ENCODE results near the gene C2orf69.

Gene C2orf69

DNA sequence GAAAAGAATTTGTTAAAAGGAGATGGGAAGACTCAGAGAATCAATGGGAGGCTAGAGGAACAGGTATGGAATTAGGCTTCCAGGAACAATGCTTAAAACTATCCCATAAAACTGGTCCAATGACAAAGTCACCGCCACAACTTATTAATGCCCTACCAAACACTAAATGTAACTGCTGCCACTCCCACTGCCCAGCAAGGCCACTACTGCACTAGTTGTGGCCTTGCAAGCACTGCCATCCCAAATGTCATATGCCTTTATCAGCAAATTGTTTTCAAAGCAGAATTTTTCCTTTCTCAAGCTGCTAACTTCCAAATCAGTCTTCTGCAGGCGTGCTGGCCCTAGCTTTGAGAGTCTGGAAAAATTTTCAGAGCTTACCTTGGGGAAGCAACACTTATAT lies 14.5 kb upstream of the C2orf69 start:
- H3K4me3 ChIP-seq (ENCODE audit: control insufficient read depth, low read depth, low read length) = no peak overlapping the region
- TF ChIP-seq, protein P1, sequence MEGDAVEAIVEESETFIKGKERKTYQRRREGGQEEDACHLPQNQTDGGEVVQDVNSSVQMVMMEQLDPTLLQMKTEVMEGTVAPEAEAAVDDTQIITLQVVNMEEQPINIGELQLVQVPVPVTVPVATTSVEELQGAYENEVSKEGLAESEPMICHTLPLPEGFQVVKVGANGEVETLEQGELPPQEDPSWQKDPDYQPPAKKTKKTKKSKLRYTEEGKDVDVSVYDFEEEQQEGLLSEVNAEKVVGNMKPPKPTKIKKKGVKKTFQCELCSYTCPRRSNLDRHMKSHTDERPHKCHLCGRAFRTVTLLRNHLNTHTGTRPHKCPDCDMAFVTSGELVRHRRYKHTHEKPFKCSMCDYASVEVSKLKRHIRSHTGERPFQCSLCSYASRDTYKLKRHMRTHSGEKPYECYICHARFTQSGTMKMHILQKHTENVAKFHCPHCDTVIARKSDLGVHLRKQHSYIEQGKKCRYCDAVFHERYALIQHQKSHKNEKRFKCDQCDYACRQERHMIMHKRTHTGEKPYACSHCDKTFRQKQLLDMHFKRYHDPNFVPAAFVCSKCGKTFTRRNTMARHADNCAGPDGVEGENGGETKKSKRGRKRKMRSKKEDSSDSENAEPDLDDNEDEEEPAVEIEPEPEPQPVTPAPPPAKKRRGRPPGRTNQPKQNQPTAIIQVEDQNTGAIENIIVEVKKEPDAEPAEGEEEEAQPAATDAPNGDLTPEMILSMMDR (IDR thresholded peaks at IDR 0.05; ENCODE audit: control insufficient read depth, insufficient read depth, low read depth, low read length, missing control alignments) = no peak

DNA sequence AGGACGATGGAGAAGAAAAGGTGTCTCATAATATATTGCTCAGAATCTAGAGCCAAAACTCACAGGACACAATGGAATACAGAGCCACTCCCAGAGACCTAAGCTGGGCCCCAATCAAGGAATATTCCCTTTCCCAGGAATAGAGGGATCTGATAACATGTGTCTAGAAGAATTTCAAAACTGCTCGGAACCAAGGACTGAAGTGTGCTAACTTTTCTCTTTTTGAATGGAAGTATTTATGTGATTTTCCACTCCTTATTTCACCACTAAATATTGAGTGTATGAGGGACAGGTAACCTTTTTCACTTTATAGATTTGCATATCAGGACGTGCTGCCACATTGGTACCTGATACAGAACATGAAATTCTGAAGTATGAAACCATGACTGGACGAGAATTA lies 9.2 kb upstream of the C2orf69 start:
- no peak overlapping the region for H3K4me3 ChIP-seq (ENCODE audit: control insufficient read depth, low read depth, low read length)
- TF ChIP-seq, protein P1 (IDR thresholded peaks at IDR 0.05; ENCODE audit: control insufficient read depth, insufficient read depth, low read depth, low read length, missing control alignments) = no peak
- no peak for DNase-seq (ENCODE audit: low read depth)

More for the DNA sequence above, 14.5 kb upstream of the C2orf69 start:
- no peak for DNase-seq (ENCODE audit: low read depth)

DNA sequence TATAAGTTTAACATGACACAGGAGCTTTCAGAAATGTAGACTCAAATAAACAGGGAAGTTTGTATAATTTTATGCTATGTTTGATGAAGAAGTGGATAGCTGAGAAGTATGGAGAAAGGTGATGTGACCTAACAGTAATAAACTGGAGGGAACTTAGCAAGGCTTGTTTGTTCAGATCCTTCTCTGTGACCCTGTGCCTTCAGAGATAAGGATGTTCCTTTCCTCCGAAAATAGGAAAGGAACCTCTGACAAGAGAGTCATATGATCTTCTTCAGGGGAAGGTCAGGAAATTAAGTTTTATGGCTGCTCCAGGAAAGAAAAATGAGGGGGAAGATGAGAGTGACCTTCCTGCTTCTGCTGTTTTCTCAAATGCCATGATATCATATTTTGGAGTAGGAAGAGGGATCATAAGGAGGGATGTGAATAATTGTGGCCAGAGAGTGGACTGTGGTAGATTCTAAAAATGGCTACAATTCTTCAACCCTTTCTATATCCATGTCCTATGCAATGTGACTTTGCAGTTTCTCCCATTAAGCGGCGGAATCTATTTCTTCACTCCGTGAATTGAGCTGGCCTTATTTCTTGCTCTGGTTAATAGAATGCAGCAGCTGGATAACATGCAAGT lies 8.5 kb upstream of the C2orf69 start:
- TF ChIP-seq, protein P1 (IDR thresholded peaks at IDR 0.05; ENCODE audit: control insufficient read depth, insufficient read depth, low read depth, low read length, missing control alignments) = no peak
- H3K4me3 ChIP-seq (ENCODE audit: control insufficient read depth, low read depth, low read length) = no peak overlapping the region
- DNase-seq (ENCODE audit: low read depth) = no peak

DNA sequence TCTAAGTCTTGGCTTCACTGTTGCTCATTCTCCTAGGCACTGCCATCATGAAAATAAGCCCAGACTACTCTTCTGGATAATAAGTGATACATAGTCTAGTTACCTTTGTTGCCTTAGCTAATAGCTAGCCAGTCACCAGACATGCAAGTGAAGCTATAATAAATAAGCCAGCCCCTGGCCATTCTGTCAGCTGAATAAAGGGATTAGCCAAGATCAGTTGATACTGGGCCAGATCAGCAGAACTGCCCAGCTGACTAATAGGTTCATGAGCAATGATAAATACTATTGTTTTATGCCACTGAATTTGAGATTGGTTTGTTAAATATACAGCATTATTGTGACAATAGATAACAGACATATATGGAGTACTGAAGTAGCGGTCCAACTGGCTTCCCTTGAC lies 8.0 kb upstream of the C2orf69 start:
- no peak for DNase-seq (ENCODE audit: low read depth)
- TF ChIP-seq, protein P1 (IDR thresholded peaks at IDR 0.05; ENCODE audit: control insufficient read depth, insufficient read depth, low read depth, low read length, missing control alignments) = no peak
- H3K4me3 ChIP-seq (ENCODE audit: control insufficient read depth, low read depth, low read length) = no peak overlapping the region

DNA sequence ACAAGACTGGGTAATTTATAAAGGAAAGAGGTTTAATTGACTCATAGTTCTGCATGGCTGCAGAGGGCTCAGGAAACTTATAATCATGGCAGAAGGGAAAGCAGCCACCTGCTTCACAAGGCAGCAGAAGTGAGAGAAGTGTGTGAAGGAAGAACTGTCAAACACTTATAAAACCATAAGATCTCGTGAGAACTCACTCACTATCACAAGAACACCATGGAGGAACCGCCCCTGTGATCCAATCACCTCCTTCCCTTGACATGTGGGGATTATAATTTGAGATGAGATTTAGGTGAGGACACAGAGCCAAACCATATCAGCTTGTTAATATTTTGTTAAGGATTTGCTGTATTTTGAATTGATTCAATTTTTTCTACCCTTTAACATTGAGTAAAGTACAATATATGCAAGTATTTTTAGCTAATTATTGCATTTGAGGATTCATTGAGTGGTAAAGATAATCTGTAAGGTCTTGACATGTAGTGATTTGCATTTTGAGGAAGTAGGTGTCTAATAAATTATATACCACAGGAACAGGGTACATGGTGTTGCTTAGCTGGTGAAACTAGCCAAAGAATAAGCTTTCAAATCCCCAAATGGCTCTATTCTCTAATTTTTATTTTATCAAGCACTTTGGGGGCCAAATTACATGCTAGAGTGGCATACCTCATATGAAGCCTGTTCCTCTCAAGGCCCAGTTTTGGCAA lies 3.9 kb upstream of the C2orf69 start:
- DNase-seq (ENCODE audit: low read depth) = no peak
- H3K4me3 ChIP-seq (ENCODE audit: control insufficient read depth, low read depth, low read length) = no peak overlapping the region
- TF ChIP-seq, protein P1 (IDR thresholded peaks at IDR 0.05; ENCODE audit: control insufficient read depth, insufficient read depth, low read depth, low read length, missing control alignments) = no peak

DNA sequence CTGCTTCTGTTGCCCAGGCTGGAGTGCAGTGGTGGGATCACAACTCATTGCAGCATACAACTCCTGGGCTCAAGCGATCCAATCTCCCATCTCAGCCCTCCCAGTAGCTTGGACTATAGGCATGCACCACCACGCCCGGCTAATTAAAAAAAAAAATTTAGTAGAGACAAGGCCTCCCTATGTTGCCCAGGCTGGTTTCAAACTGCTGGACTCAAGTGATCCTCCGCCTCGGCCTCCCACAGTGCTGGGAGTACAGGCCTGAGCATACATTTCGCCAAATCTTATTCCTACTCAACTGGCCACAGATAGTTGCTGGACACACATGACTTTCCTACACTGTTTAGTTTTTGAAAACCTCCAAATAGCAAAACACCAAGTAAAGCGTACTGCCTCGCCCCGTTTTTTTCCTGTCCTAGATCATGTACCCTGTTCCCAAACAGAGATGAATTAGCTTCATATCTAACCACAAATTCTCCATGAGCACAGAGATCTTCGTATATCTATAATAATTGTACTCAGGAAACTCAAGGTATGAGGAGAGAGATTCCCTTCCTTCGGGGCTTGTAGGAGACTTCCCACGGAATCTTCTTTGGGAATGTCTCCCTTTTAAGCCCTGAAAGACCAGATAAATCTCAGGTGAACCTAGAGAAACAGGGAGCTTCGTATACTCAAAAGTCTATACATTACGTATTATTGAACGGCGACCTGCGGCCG lies 598 bp upstream of the C2orf69 start:
- peak overlapping the region; percentile 30 for H3K4me3 ChIP-seq (ENCODE audit: control insufficient read depth, low read depth, low read length)
- no peak for DNase-seq (ENCODE audit: low read depth)
- TF ChIP-seq, protein P1 (IDR thresholded peaks at IDR 0.05; ENCODE audit: control insufficient read depth, insufficient read depth, low read depth, low read length, missing control alignments) = no peak

Measured in AG09309 (cell line).